Activated CD8-positive, alpha-beta T cell treated with anti-CD3 and anti-CD28 coated beads for 36 hours (primary cell): ENCODE results near the gene HADHA. TPM values are rescaled to one million over a fixed set of nuclear protein-coding genes. Genes with fewer than 3 reads are reported as not detected.

ENCODE experiments used
- ATAC-seq: fragments of 200-7000 bp; cut with Tn5 transposase; one replicate; pipeline ENCODE4 v1.10.0; 2021; ENCODE audit warnings: mild to moderate bottlenecking, moderate library complexity
- CTCF ChIA-PET: fragments of 350-600 bp; sonication (Branson Sonifier 250); formaldehyde crosslinking; loops from one replicate; lab custom pipeline; 2021; ENCODE audit warnings: antibody characterized with exemption; lab: Charles Lee
- POLR2A ChIA-PET: fragments of 350-600 bp; sonication (Branson Sonifier 250); formaldehyde crosslinking; loops from one replicate; lab custom pipeline; 2021; ENCODE audit warnings: antibody characterized with exemption; lab: Charles Lee
- DNase-seq: peaks from one replicate; pipeline ENCODE4 v3.0.0-alpha.2; 2020
- H3K27ac Mint-ChIP-seq: one replicate; pipeline ENCODE4 v1.8.0; 2021; ENCODE audit warnings: mild to moderate bottlenecking, mixed read lengths
- H3K27me3 Mint-ChIP-seq: one replicate; pipeline ENCODE4 v1.8.0; 2021; ENCODE audit warnings: mixed read lengths
- H3K36me3 Mint-ChIP-seq: one replicate; pipeline ENCODE4 v1.8.0; 2021; ENCODE audit warnings: low read depth, mixed read lengths
- H3K4me1 Mint-ChIP-seq: one replicate; pipeline ENCODE4 v1.8.0; 2021; ENCODE audit warnings: low read depth, mixed read lengths
- H3K4me3 Mint-ChIP-seq: one replicate; pipeline ENCODE4 v1.8.0; 2021; ENCODE audit warnings: mild to moderate bottlenecking, moderate library complexity, mixed read lengths
- H3K9me3 Mint-ChIP-seq: one replicate; pipeline ENCODE4 v1.8.0; 2021; ENCODE audit warnings: mixed read lengths
- CTCF ChIP-seq: fragments of 200-600 bp; IDR thresholded peaks from one replicate; pipeline ENCODE4 v1.8.0; 2022; ENCODE audit warnings: antibody characterized with exemption, mild to moderate bottlenecking
- intact Hi-C: fragments of 100-400 bp; cut with micrococcal nuclease; formaldehyde crosslinking; loops from one replicate; pipeline ENCODE4 v1.10.0; 2022
- total RNA-seq, 2 experiments: library from RNA; stranded (reverse); gene quantifications; one replicate each; pipeline ENCODE4 v1.2.3, GENCODE V29; 2021

The HADHA gene
- total RNA-seq, 2 experiments from 2014 or later, result 118 to 120 TPM

DNA sequence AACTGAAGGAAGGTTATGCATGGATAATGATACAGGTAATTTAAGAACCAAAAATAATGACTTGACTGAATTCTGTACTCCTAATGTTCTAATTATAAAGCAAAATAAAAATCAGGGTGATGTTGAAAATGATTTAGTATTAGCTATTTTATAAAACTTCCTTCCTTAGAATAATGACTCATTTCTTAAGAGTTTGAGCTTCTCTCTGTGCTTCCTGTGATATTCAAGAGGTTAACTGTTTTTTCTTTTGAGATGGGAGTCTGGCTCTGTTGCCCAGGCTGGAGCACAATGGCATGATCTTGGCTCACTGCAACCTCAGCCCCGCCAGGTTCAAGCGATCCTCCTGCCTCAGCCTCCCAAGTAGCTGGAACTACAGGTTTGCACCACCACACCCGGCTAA is 14.8 kb downstream of the HADHA start:
- ChIA-PET CTCF (no interaction called here), POLR2A (no interaction called here)
- Mint-ChIP-seq H3K27me3 (no peaks in the 10 kb centered on the region), H3K27ac (no peak overlapping the region), H3K4me3 (no peak overlapping the region), H3K36me3 (peaks cover 53% of the 10 kb centered on the region), H3K9me3 (peaks cover 1% of the 10 kb centered on the region), H3K4me1 (no peaks in the 10 kb centered on the region)
- DNase-seq (no peak), ATAC-seq (no peak)
- intact Hi-C loops, result no loop called here
- no peak for TF ChIP-seq CTCF

DNA sequence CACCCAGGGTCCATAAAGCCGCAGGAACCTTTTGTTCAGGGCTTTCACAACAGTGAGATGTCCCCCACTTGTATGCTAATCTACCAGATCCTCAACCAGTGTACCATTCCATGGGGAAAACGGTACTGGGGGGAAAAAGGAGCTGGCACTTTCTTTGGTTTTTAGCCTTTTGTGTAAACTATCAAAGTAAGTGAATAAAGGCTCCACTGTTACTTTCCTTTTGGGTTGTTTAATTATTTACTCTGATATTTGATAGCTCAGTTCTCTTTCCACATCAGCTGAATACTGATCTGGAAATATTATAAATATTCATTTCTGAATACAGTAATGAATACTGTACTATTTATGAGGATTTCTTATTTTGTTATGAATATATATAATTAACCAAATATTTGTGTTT is 20.3 kb downstream of the HADHA start:
- Mint-ChIP-seq H3K27me3 (no peaks in the 10 kb centered on the region), H3K9me3 (peaks cover 1% of the 10 kb centered on the region), H3K4me1 (no peaks in the 10 kb centered on the region), H3K36me3 (peaks cover 29% of the 10 kb centered on the region), H3K4me3 (no peak overlapping the region), H3K27ac (no peak overlapping the region)
- no peak for DNase-seq
- no peak for ATAC-seq
- POLR2A ChIA-PET, result interaction anchor here (1.0 to 1.1 kb wide), 2 partner anchors 10 to 24 kb away, joined by 3 read pairs; no protein-coding TSS in a partner anchor
- CTCF ChIA-PET, result no interaction called here
- intact Hi-C loops, result no loop called here
- TF ChIP-seq CTCF, result no peak

DNA sequence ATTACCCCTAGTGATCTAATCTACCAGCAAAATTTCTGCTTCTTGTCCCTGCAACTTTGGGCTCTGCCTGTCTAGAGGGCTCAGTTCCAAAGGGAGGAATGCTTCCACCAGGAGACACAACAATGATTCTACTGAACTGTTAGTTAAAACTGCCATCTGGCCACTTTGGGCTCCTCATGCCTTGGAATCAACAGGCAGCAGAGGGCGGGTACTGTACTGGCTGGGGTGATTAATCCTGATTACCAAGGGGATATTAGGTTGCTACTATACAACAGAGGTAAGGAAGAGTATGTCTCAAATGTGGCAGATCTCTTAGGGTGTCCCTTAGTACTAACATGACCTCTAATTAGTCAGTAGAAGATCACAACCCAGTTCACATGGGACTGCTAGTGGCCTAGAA is 21.4 kb downstream of the HADHA start:
- Mint-ChIP-seq H3K36me3 (peaks cover 26% of the 10 kb centered on the region), H3K9me3 (peaks cover 1% of the 10 kb centered on the region), H3K27ac (no peak overlapping the region), H3K4me1 (no peaks in the 10 kb centered on the region), H3K27me3 (no peaks in the 10 kb centered on the region), H3K4me3 (no peak overlapping the region)
- intact Hi-C loops, result no loop called here
- ChIA-PET POLR2A (interaction anchor here (0.6 kb wide), 1 partner anchor 20 kb away, joined by 3 read pairs; no protein-coding TSS in a partner anchor), CTCF (no interaction called here)
- TF ChIP-seq CTCF, result no peak
- DNase-seq, result no peak
- ATAC-seq, result no peak

DNA sequence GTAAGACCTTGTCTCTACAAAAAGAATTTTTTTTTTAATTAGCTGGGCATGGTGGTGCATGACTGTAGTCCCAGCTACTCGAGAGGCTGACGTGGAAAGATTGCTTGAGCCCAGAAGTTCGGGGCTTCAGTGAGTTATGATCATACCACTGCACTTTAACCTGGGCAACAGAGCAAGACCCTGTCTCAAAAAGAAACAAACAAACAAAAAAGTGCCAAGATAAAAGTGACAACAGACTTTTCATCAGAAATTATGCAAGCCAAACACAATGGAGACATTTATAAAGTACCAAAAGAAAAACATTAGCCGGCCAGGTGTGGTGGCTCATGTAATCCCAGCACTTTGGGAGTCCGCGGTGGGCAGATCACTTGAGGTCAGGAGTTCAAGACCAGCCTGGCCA is 26.7 kb downstream of the HADHA start:
- H3K4me1 Mint-ChIP-seq, result no peaks in the 10 kb centered on the region
- no peaks in the 10 kb centered on the region for H3K27me3 Mint-ChIP-seq
- CTCF ChIA-PET, result interaction anchor here (1.5 kb wide), 1 partner anchor 33 kb away, joined by 4 read pairs; no protein-coding TSS in a partner anchor
- H3K36me3 Mint-ChIP-seq, result peaks cover 27% of the 10 kb centered on the region
- no peak overlapping the region for H3K4me3 Mint-ChIP-seq
- POLR2A ChIA-PET, result no interaction called here
- no peak for DNase-seq
- intact Hi-C loops, result no loop called here
- no peak for ATAC-seq
- H3K27ac Mint-ChIP-seq, result no peak overlapping the region
- no peak for TF ChIP-seq CTCF
- H3K9me3 Mint-ChIP-seq, result no peaks in the 10 kb centered on the region

GRCh38 chr2:26216587-26216986 is 27.8 kb downstream of the HADHA start:
- Mint-ChIP-seq H3K4me3 (no peak overlapping the region), H3K27ac (no peak overlapping the region), H3K9me3 (no peaks in the 10 kb centered on the region), H3K4me1 (no peaks in the 10 kb centered on the region), H3K36me3 (peaks cover 31% of the 10 kb centered on the region), H3K27me3 (no peaks in the 10 kb centered on the region)
- intact Hi-C loops, result no loop called here
- DNase-seq, result no peak
- TF ChIP-seq CTCF, result no peak
- no peak for ATAC-seq
- POLR2A ChIA-PET, result interaction anchor here (0.6 kb wide), 1 partner anchor 31 kb away, joined by 3 read pairs; no protein-coding TSS in a partner anchor
- CTCF ChIA-PET, result interaction anchor here (1.5 kb wide), 1 partner anchor 32 kb away, joined by 4 read pairs; no protein-coding TSS in a partner anchor
